Gastroesophageal sphincter (tissue), 4 donors: ENCODE results near the gene TTN. TPM values are rescaled to one million over a fixed set of nuclear protein-coding genes. Genes with fewer than 3 reads are reported as not detected.

Experiments used
- ATAC-seq: fragments of 150-250 bp; one replicate; pipeline ENCODE4 v1.9.1; 2016; ENCODE audit warnings: mild to moderate bottlenecking, moderate library complexity
- H3K27ac ChIP-seq, 4 donors: fragments of 200-600 bp; sonication (generic) in 3 of 4; 1 replicate in 3 of 4; 2 replicates in 1 of 4; pipeline ENCODE4 v1.5.1; 2016 to 2019
- H3K27me3 ChIP-seq: fragments of 200-600 bp; sonication (generic); one replicate; pipeline ENCODE4 v1.5.1; 2019
- H3K36me3 ChIP-seq, 2 donors: fragments of 200-600 bp; sonication (generic); one replicate each; pipeline ENCODE4 v1.5.1; 2019; ENCODE audit warnings: control low read depth in 1 of 2
- H3K4me1 ChIP-seq, 3 donors: fragments of 200-600 bp; sonication (generic); 1 replicate in 2 of 3; 2 replicates in 1 of 3; pipeline ENCODE4 v1.5.1; 2016 to 2019; ENCODE audit warnings: control low read depth in 2 of 3
- H3K4me3 ChIP-seq, 2 donors: fragments of 200-600 bp; sonication (generic); one replicate each; pipeline ENCODE4 v1.5.1; 2019; ENCODE audit warnings: mild to moderate bottlenecking in 1 of 2, moderate library complexity in 1 of 2
- H3K9me3 ChIP-seq, 3 donors: fragments of 200-600 bp; sonication (generic); one replicate each; pipeline ENCODE4 v1.5.1; 2017 to 2019; ENCODE audit warnings: control low read depth in 2 of 3
- EP300 ChIP-seq: sonication (generic); formaldehyde crosslinking; IDR thresholded peaks from one replicate; pipeline ENCODE4 v1.6.1; 2017; ENCODE audit warnings: antibody characterized with exemption, mild to moderate bottlenecking
- POLR2A ChIP-seq, 2 donors: fragments of 450-650 bp; IDR thresholded peaks; one replicate each; pipeline ENCODE4 v1.6.1; 2017; ENCODE audit warnings: antibody characterized with exemption in 2 of 2, mild to moderate bottlenecking in 2 of 2, moderate library complexity in 1 of 2
- POLR2AphosphoS5 ChIP-seq: sonication (generic); formaldehyde crosslinking; IDR thresholded peaks from one replicate; pipeline ENCODE4 v1.6.1; 2017; ENCODE audit warnings: antibody characterized with exemption
- WGBS, 2 donors: methylation state at CpG; one replicate each; pipeline ENCODE4 v1.1.5; 2018; ENCODE audit warnings: low coverage in 1 of 2; 5-methylcytosine and 5-hydroxymethylcytosine counted together
- total RNA-seq, 4 donors: library from RNA; depleted of rRNA; stranded (reverse); fragments of >200 nt; gene quantifications; one replicate each; pipeline ENCODE4 v1.1.0, GENCODE V29; 2016
- TF ChIP-seq, protein P1 (sequence below), 4 experiments: fragments of 200-600 bp in 2 of 4; fragments of 450-650 bp in 2 of 4; sonication (generic) in 1 of 4; IDR thresholded peaks; one replicate each; pipeline ENCODE4 v1.5.1; 2017 to 2019; ENCODE audit warnings: antibody characterized with exemption in 4 of 4, mild to moderate bottlenecking in 2 of 4, moderate library complexity in 2 of 4

Gene TTN
- total RNA-seq, 4 donors from 2014 or later: 5.0 to 12.8 (median 8.3) TPM

DNA sequence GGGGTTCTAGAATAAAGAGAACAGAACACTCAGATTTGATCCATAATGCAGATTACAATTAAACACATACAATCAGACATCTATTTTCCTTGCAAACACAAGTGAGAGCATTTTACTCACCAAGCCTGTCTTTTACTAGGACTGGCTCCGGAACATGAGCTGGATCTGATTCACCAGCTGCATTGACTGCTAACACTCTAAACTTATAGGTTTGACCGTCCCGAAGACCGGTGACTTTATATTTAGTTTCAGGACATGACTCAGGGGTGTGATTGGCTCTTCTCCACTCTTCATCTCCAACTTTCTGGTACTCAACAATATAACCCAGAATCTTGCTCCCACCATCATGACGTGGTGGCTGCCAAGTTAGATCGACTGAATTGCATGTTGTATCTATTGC lies 214.6 kb downstream of the TTN start:
- H3K4me3 ChIP-seq: no peak overlapping the region
- H3K27me3 ChIP-seq: no peaks in the 10 kb centered on the region
- WGBS, 2 donors: 92 to 95% methylated on average over 6 of the region's 6 CpGs
- peaks cover 0 to 38% of the 10 kb centered on the region in 2 donors for H3K36me3 ChIP-seq
- TF ChIP-seq POLR2A (IDR thresholded peaks at IDR 0.05): no peak
- TF ChIP-seq, protein P1, sequence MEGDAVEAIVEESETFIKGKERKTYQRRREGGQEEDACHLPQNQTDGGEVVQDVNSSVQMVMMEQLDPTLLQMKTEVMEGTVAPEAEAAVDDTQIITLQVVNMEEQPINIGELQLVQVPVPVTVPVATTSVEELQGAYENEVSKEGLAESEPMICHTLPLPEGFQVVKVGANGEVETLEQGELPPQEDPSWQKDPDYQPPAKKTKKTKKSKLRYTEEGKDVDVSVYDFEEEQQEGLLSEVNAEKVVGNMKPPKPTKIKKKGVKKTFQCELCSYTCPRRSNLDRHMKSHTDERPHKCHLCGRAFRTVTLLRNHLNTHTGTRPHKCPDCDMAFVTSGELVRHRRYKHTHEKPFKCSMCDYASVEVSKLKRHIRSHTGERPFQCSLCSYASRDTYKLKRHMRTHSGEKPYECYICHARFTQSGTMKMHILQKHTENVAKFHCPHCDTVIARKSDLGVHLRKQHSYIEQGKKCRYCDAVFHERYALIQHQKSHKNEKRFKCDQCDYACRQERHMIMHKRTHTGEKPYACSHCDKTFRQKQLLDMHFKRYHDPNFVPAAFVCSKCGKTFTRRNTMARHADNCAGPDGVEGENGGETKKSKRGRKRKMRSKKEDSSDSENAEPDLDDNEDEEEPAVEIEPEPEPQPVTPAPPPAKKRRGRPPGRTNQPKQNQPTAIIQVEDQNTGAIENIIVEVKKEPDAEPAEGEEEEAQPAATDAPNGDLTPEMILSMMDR (IDR thresholded peaks at IDR 0.05): no peak
- TF ChIP-seq EP300: no peak
- no peak for TF ChIP-seq POLR2AphosphoS5
- H3K27ac ChIP-seq: no peak overlapping the region
- no peaks in the 10 kb centered on the region for H3K9me3 ChIP-seq
- ATAC-seq: no peak
- no peaks in the 10 kb centered on the region for H3K4me1 ChIP-seq

DNA sequence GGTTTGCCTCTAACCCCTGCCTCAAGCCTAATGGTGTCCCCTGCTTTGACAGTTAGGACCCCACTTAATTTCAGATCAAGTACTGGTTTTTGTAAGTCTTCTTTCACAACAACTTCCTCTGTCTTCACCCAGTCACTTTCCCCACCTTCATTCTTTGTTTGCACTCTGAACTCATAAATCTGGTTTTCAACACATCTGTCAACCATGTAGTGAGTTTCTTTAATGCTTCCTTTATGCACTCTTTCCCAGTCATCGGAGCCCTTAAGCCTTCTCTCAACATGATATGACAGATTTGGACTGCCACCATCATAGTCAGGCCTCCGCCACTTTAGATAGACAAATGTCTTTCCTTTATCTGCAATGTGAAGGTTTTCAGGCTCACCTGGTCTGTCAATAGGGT lies 217.9 kb downstream of the TTN start:
- WGBS, 2 donors: 86 to 91% methylated on average over 1 to 2 of the region's 2 CpGs
- Histone ChIP-seq H3K9me3 (no peaks in the 10 kb centered on the region), H3K4me3 (no peak overlapping the region), H3K27me3 (no peaks in the 10 kb centered on the region), H3K36me3 (peaks cover 0 to 41% of the 10 kb centered on the region in 2 donors), H3K27ac (no peak overlapping the region), H3K4me1 (no peaks in the 10 kb centered on the region)
- TF ChIP-seq EP300 (no peak), POLR2A (IDR thresholded peaks at IDR 0.05) (no peak), POLR2AphosphoS5 (no peak)
- TF ChIP-seq, protein P1 (IDR thresholded peaks at IDR 0.05): no peak
- ATAC-seq: no peak

DNA sequence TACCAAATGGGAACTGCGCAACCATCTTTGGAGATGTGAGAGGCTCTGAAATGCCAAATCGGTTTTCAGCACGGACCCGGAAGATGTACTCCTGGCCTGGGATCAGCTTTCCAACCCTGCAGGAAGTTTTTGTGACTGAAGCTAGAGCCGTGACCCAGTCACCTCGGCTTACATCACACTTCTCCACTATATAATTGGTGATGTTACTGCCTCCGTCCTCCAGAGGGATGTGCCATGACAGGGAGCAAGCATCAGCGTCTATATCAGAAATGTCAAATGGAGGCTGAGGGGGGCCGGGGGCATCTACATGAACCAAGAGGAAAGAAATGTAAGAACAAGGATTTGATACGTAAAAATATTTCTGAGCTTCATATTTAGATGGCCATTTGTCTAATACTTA lies 222.6 kb downstream of the TTN start:
- Histone ChIP-seq H3K9me3 (no peaks in the 10 kb centered on the region), H3K27ac (no peak overlapping the region), H3K4me1 (no peaks in the 10 kb centered on the region), H3K27me3 (no peaks in the 10 kb centered on the region), H3K36me3 (peaks cover 0 to 30% of the 10 kb centered on the region in 2 donors), H3K4me3 (no peak overlapping the region)
- ATAC-seq: no peak
- TF ChIP-seq EP300 (no peak), POLR2A (IDR thresholded peaks at IDR 0.05) (no peak), POLR2AphosphoS5 (no peak)
- TF ChIP-seq, protein P1 (IDR thresholded peaks at IDR 0.05): no peak
- 70 to 91% methylated on average over 2 to 8 of the region's 10 CpGs for WGBS, 2 donors

DNA sequence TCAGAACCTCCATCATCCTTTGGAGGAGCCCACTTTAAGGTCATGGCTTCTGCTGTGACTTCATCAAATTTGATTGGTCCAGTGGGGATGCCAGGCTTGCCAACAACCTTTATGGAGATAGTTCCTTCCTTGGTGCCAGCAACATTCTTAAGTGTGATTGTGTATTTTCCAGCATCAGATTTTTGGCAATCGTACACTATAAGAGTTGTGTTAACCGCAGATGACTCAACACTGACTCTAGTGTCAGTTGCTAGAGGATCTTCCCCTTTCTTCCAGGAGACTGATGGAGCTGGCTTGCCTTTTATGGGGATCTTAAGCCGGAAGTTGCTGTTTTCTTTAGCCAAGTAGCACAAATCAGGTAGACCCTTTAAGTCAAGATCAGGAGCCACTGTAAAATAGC lies 228.2 kb downstream of the TTN start:
- Histone ChIP-seq H3K9me3 (no peaks in the 10 kb centered on the region), H3K4me1 (no peaks in the 10 kb centered on the region), H3K27ac (no peak overlapping the region), H3K36me3 (peaks cover 0 to 69% of the 10 kb centered on the region in 2 donors), H3K27me3 (no peaks in the 10 kb centered on the region), H3K4me3 (no peak overlapping the region)
- TF ChIP-seq POLR2AphosphoS5 (no peak), EP300 (no peak), POLR2A (IDR thresholded peaks at IDR 0.05) (no peak)
- TF ChIP-seq, protein P1 (IDR thresholded peaks at IDR 0.05): no peak
- 90 to 96% methylated on average over 2 to 3 of the region's 3 CpGs for WGBS, 2 donors
- no peak for ATAC-seq

DNA sequence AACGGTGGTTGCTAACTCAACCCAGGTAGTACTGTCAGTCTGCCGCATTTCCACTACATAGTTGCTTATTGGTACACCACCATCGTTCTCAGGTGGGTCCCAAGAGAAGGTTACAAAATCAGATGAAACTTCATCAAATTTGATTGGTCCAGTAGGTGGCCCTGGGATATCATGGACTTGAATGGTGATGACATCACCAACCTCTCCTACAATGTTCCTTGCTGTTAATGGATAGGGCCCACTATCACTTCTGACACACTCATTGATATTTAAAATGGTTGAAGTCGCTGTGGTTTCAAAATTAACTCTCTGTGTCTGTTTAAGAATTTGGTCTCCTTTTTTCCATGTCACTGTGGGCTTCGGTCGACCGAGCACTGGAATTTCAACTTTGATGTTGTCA lies 232.4 kb downstream of the TTN start:
- WGBS, 2 donors: 96 to 99% methylated on average over 4 to 7 of the region's 7 CpGs
- H3K9me3 ChIP-seq: no peaks in the 10 kb centered on the region
- ATAC-seq: no peak
- no peak overlapping the region for H3K4me3 ChIP-seq
- TF ChIP-seq POLR2AphosphoS5 (no peak), POLR2A (IDR thresholded peaks at IDR 0.05) (no peak), EP300 (no peak)
- TF ChIP-seq, protein P1 (IDR thresholded peaks at IDR 0.05): no peak
- H3K27me3 ChIP-seq: no peaks in the 10 kb centered on the region
- H3K36me3 ChIP-seq: peaks cover 0 to 87% of the 10 kb centered on the region in 2 donors
- no peaks in the 10 kb centered on the region for H3K4me1 ChIP-seq
- H3K27ac ChIP-seq: no peak overlapping the region
